Ishikawa (cell line): ENCODE data around the gene RBM24.

Experiments
- CEBPB ChIP-seq: IDR thresholded peaks from 2 replicates; pipeline ENCODE4 v1.6.1; 2012
- CREB1 ChIP-seq: IDR thresholded peaks from 2 replicates; pipeline ENCODE4 v1.6.1; 2012; ENCODE audit warnings: low read depth
- EGR1 ChIP-seq: IDR thresholded peaks from 2 replicates; pipeline ENCODE4 v1.6.1; 2012
- EP300 ChIP-seq: IDR thresholded peaks from 2 replicates; pipeline ENCODE4 v1.6.1; 2012; ENCODE audit warnings: borderline replicate concordance
- FOXM1 ChIP-seq: IDR thresholded peaks from 2 replicates; pipeline ENCODE4 v1.6.1; 2012; ENCODE audit warnings: low read depth, borderline replicate concordance
- NFIC ChIP-seq: IDR thresholded peaks from 2 replicates; pipeline ENCODE4 v1.6.1; 2012
- RAD21 ChIP-seq: IDR thresholded peaks from 2 replicates; pipeline ENCODE4 v1.6.1; 2012; ENCODE audit warnings: low read depth
- REST ChIP-seq: IDR thresholded peaks from 2 replicates; pipeline ENCODE4 v1.6.1; 2012; ENCODE audit warnings: low read depth, mild to moderate bottlenecking
- TAF1 ChIP-seq: IDR thresholded peaks from 2 replicates; pipeline ENCODE4 v1.6.1; 2012; ENCODE audit warnings: low read depth, mild to moderate bottlenecking
- TCF12 ChIP-seq: IDR thresholded peaks from 2 replicates; pipeline ENCODE4 v1.6.1; 2012; ENCODE audit warnings: low read depth
- TEAD4 ChIP-seq: IDR thresholded peaks from 2 replicates; pipeline ENCODE4 v1.6.1; 2012
- USF1 ChIP-seq: IDR thresholded peaks from 2 replicates; pipeline ENCODE4 v1.6.1; 2012
- YY1 ChIP-seq: IDR thresholded peaks from 2 replicates; pipeline ENCODE4 v1.6.1; 2012; ENCODE audit warnings: low read depth
- ZBTB7A ChIP-seq: IDR thresholded peaks from 2 replicates; pipeline ENCODE4 v1.6.1; 2012; ENCODE audit warnings: low read depth
- TF ChIP-seq, protein P1 (sequence below): IDR thresholded peaks from 2 replicates; pipeline ENCODE4 v1.6.1; 2012

RBM24 gene

DNA sequence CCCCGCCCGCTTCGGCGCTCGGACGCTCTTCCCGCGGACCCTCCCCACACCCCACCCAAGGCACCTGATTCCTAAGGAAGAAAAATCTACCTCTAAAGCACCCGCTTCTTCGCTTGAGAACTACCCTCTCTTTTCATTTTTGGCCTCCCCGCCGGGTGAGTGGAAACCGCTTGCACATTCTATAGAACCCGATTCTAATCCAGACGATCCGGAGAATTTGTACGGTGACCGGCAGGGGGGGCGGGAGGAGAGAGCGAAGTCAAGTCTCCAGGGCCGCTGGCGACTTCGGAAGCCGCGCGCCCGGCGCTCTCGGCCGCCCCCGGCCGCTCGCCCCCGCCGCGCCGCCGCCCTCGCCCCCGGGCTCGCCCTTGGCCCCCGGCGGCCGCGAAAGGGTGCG lies at the start of gene RBM24:
Gene RBM24 (plus strand): TSS at position 262 of the 397 bp plus-strand sequence. CDS start 221 bp downstream, outside the sequence.
- TF ChIP-seq REST (no peak), RAD21 (peak; percentile 29; the same call in 1 of the 2 replicates), CREB1 (no peak)

DNA sequence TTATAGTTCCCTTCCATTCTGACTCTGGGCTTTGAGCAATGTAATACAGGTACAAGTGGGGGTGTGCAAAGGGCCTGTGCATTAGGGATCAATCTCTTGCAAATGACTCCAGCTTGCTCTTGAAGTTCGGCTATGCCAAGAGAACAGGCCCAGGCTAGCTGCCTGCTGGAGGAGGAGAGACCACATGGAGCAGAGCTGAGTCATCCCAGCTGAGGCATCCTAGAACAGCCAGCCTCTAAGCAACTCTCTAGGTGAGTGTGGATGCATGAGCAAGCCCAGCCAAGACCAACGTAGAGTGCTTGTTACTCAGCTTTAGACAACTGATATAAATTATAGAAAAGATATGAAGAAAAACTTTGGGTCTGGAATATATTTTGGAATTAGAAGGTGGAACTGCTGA lies 47.6 kb upstream of the RBM24 start:
- TF ChIP-seq USF1, result no peak
- no peak for TF ChIP-seq NFIC
- TF ChIP-seq EGR1, result no peak
- no peak for TF ChIP-seq EP300
- TF ChIP-seq REST, result no peak
- no peak for TF ChIP-seq RAD21
- TF ChIP-seq, protein P1, sequence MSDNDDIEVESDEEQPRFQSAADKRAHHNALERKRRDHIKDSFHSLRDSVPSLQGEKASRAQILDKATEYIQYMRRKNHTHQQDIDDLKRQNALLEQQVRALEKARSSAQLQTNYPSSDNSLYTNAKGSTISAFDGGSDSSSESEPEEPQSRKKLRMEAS, result no peak
- no peak for TF ChIP-seq YY1
- no peak for TF ChIP-seq FOXM1
- TF ChIP-seq TAF1, result no peak
- TF ChIP-seq ZBTB7A, result no peak
- no peak for TF ChIP-seq TCF12
- no peak for TF ChIP-seq CEBPB
- TF ChIP-seq CREB1, result no peak
- TF ChIP-seq TEAD4, result no peak

- TF ChIP-seq USF1, result no peak
- no peak for TF ChIP-seq TCF12
- TF ChIP-seq NFIC, result no peak
- TF ChIP-seq TAF1, result no peak
- no peak for TF ChIP-seq CREB1
- TF ChIP-seq ZBTB7A, result no peak
- TF ChIP-seq YY1, result no peak
- TF ChIP-seq EGR1, result no peak
- TF ChIP-seq TEAD4, result no peak
- no peak for TF ChIP-seq FOXM1
- TF ChIP-seq, protein P1, result no peak
- no peak for TF ChIP-seq REST
- no peak for TF ChIP-seq CEBPB
- no peak for TF ChIP-seq EP300
- TF ChIP-seq RAD21, result no peak
Measured at GRCh38 chr6:17237246-17237645, 43.9 kb upstream of the RBM24 start.

GRCh38 chr6:17239260-17239659 lies 41.9 kb upstream of the RBM24 start:
- no peak for TF ChIP-seq CREB1
- TF ChIP-seq RAD21, result no peak
- no peak for TF ChIP-seq USF1
